Measurements from ENCODE around the gene MLLT10.

GRCh38 chr10:21533467-21534279, at the start of gene MLLT10:
- peak in 2 of 3 donors; percentile 50 to 60 for TF ChIP-seq CTCF (IDR thresholded peaks at IDR 0.05)
- peak; percentile 87 for TF ChIP-seq POLR2A (IDR thresholded peaks at IDR 0.05)

Measured in ovary (tissue), 3 donors.